H9 (cell line): Measurements from ENCODE around the gene PROKR2. TPM values are rescaled to one million over a fixed set of nuclear protein-coding genes. Genes with fewer than 3 reads are reported as not detected.

ENCODE experiments used
- DNase-seq: peaks from one replicate; pipeline ENCODE4 v3.0.0-alpha.2; 2017
- H2AFZ ChIP-seq: one replicate; pipeline ENCODE4 v1.6.1; 2013; ENCODE audit warnings: mild to moderate bottlenecking, low read length, control low read depth, moderate library complexity
- H2AK5ac ChIP-seq: 2 replicates; pipeline ENCODE4 v1.6.1; 2013; ENCODE audit warnings: low read length, control low read depth, mixed read lengths; ENCODE audit not compliant: insufficient read length
- H2BK120ac ChIP-seq: one replicate; pipeline ENCODE4 v1.6.1; 2013; ENCODE audit warnings: low read depth, mild to moderate bottlenecking, low read length, control low read depth, inconsistent platforms; ENCODE audit not compliant: poor library complexity, severe bottlenecking
- H2BK12ac ChIP-seq: 2 replicates; pipeline ENCODE4 v1.6.1; 2013; ENCODE audit warnings: low read length, control low read depth, mixed read lengths, low read depth; ENCODE audit not compliant: insufficient read length
- H2BK15ac ChIP-seq: 2 replicates; pipeline ENCODE4 v1.6.1; 2013; ENCODE audit warnings: low read depth, low read length, control low read depth
- H2BK20ac ChIP-seq: one replicate; pipeline ENCODE4 v1.6.1; 2013; ENCODE audit warnings: low read depth, mild to moderate bottlenecking, low read length, control low read depth, inconsistent platforms; ENCODE audit not compliant: poor library complexity, severe bottlenecking
- H2BK5ac ChIP-seq: 2 replicates; pipeline ENCODE4 v1.6.1; 2013; ENCODE audit warnings: low read length, control low read depth, mixed read lengths; ENCODE audit not compliant: insufficient read length
- H3K14ac ChIP-seq: 2 replicates; pipeline ENCODE4 v1.6.1; 2013; ENCODE audit warnings: low read length, control low read depth; ENCODE audit not compliant: insufficient read depth
- H3K18ac ChIP-seq: 2 replicates; pipeline ENCODE4 v1.6.1; 2013; ENCODE audit warnings: low read depth, mild to moderate bottlenecking, mixed read lengths, low read length, control low read depth; ENCODE audit not compliant: insufficient read length
- H3K23ac ChIP-seq: 2 replicates; pipeline ENCODE4 v1.6.1; 2013; ENCODE audit warnings: low read length, control low read depth, mixed read lengths, low read depth; ENCODE audit not compliant: insufficient read length
- H3K23me2 ChIP-seq: 2 replicates; pipeline ENCODE4 v1.6.1; 2013; ENCODE audit warnings: low read depth, mild to moderate bottlenecking, mixed read lengths, low read length, control low read depth; ENCODE audit not compliant: insufficient read length, poor library complexity, severe bottlenecking
- H3K27ac ChIP-seq: 2 replicates; pipeline ENCODE4 v1.5.1; 2013; ENCODE audit warnings: low read length, control low read depth, mixed read lengths, low read depth; ENCODE audit not compliant: insufficient read length
- H3K27me3 ChIP-seq: 2 replicates; pipeline ENCODE4 v1.6.1; 2013; ENCODE audit warnings: low read length, control low read depth, inconsistent platforms; ENCODE audit not compliant: insufficient read depth
- H3K4ac ChIP-seq: 2 replicates; pipeline ENCODE4 v1.6.1; 2013; ENCODE audit warnings: low read depth, mild to moderate bottlenecking, control low read depth, inconsistent platforms, low read length, moderate library complexity
- H3K4me1 ChIP-seq: 2 replicates; pipeline ENCODE4 v1.6.1; 2013; ENCODE audit warnings: low read length, control low read depth, inconsistent platforms; ENCODE audit not compliant: insufficient read depth
- H3K4me2 ChIP-seq: 2 replicates; pipeline ENCODE4 v1.6.1; 2013; ENCODE audit warnings: low read length, control low read depth, mixed read lengths; ENCODE audit not compliant: insufficient read length, insufficient read depth
- H3K56ac ChIP-seq: 2 replicates; pipeline ENCODE4 v1.6.1; 2013; ENCODE audit warnings: low read depth, mild to moderate bottlenecking, mixed read lengths, low read length, control low read depth; ENCODE audit not compliant: insufficient read length
- H3K79me1 ChIP-seq: 2 replicates; pipeline ENCODE4 v1.6.1; 2013; ENCODE audit warnings: low read depth, mild to moderate bottlenecking, moderate library complexity, low read length, control low read depth, inconsistent platforms; ENCODE audit not compliant: insufficient read depth, poor library complexity, severe bottlenecking
- H3K79me2 ChIP-seq: 2 replicates; pipeline ENCODE4 v1.6.1; 2013; ENCODE audit warnings: low read length, control low read depth, inconsistent platforms; ENCODE audit not compliant: insufficient read depth
- H3K9ac ChIP-seq: 2 replicates; pipeline ENCODE4 v1.6.1; 2013; ENCODE audit warnings: low read length, control low read depth, mixed read lengths; ENCODE audit not compliant: insufficient read length; ENCODE audit errors: extremely low read depth
- H3K9me3 ChIP-seq: one replicate; pipeline ENCODE4 v1.6.1; 2013; ENCODE audit warnings: low read depth, low read length, inconsistent platforms; ENCODE audit not compliant: control insufficient read depth
- H3T11ph ChIP-seq: one replicate; pipeline ENCODE4 v1.6.1; 2013; ENCODE audit warnings: mild to moderate bottlenecking, low read length, control low read depth, inconsistent platforms
- H4K20me1 ChIP-seq: one replicate; pipeline ENCODE4 v1.6.1; 2013; ENCODE audit not compliant: control insufficient read depth, insufficient read length, insufficient read depth
- H4K5ac ChIP-seq: 2 replicates; pipeline ENCODE4 v1.6.1; 2013; ENCODE audit warnings: low read depth, mild to moderate bottlenecking, mixed read lengths, low read length, control low read depth; ENCODE audit not compliant: insufficient read length
- H4K8ac ChIP-seq: replicated peaks from 2 replicates; pipeline ENCODE4 v1.6.1; 2013; ENCODE audit warnings: low read length, control low read depth, mixed read lengths, low read depth; ENCODE audit not compliant: insufficient read length
- H4K91ac ChIP-seq: 2 replicates; pipeline ENCODE4 v1.6.1; 2013; ENCODE audit warnings: low read depth, mild to moderate bottlenecking, moderate library complexity, mixed read lengths, low read length, control low read depth; ENCODE audit not compliant: insufficient read length
- H3K27ac Mint-ChIP-seq, 3 experiments: 2 replicates in 2 of 3; 3 replicates in 1 of 3; pipeline ENCODE4 v1.8.0; 2020 to 2021; ENCODE audit warnings: mixed read lengths in 3 of 3, mild to moderate bottlenecking in 1 of 3, moderate library complexity in 1 of 3
- H3K27me3 Mint-ChIP-seq: 2 replicates; pipeline ENCODE4 v1.8.0; 2021; ENCODE audit warnings: low read depth, mild to moderate bottlenecking, moderate library complexity, mixed read lengths
- H3K36me3 Mint-ChIP-seq, 3 experiments: 2 replicates in 2 of 3; 3 replicates in 1 of 3; pipeline ENCODE4 v1.8.0; 2020 to 2021; ENCODE audit warnings: low read depth in 3 of 3, mixed read lengths in 3 of 3; ENCODE audit not compliant: insufficient read depth in 1 of 3
- H3K4me1 Mint-ChIP-seq, 2 experiments: 2 replicates each; pipeline ENCODE4 v1.8.0; 2020; ENCODE audit warnings: mixed read lengths in 2 of 2
- H3K4me3 Mint-ChIP-seq, 2 experiments: 2 replicates in 1 of 2; 3 replicates in 1 of 2; pipeline ENCODE4 v1.8.0; 2020 to 2021; ENCODE audit warnings: mild to moderate bottlenecking in 2 of 2, mixed read lengths in 2 of 2, moderate library complexity in 1 of 2
- H3K9me3 Mint-ChIP-seq, 2 experiments: 2 replicates in 1 of 2; 3 replicates in 1 of 2; pipeline ENCODE4 v1.8.0; 2020; ENCODE audit warnings: mild to moderate bottlenecking in 2 of 2, mixed read lengths in 2 of 2, moderate library complexity in 1 of 2
- CTCF ChIP-seq: fragments of 200-600 bp; sonication (generic); conservative IDR thresholded peaks from 3 replicates; pipeline ENCODE4 v1.8.0; 2021; ENCODE audit warnings: antibody characterized with exemption, mild to moderate bottlenecking
- WGBS: extraction: QIAGEN DNeasy Blood & Tissue Kit; methylation state at CpG from one replicate; pipeline ENCODE4 v1.1.7; 2013; ENCODE audit warnings: missing lambda C conversion rate, low lambda C conversion rate, mixed read lengths; ENCODE audit not compliant: insufficient read length; ENCODE audit errors: extremely low coverage; 5-methylcytosine and 5-hydroxymethylcytosine counted together
- total RNA-seq: library from RNA; stranded (reverse); gene quantifications from 2 replicates; pipeline ENCODE4 v1.2.1, GENCODE V29; 2021

Gene PROKR2
- total RNA-seq, 1 experiment from 2014 or later = 0.46 TPM

- H3K27ac Mint-ChIP-seq = no peak overlapping the region
- 0 out of 2 replicates have a peak, but pooled peaks cover 3% of the 10 kb centered on the region for H3K27me3 ChIP-seq
- no peak overlapping the region for H3K56ac ChIP-seq
- no peak overlapping the region for H2AK5ac ChIP-seq
- H4K5ac ChIP-seq = no peak overlapping the region
- H2BK12ac ChIP-seq = no peak overlapping the region
- no peaks in the 10 kb centered on the region for H3K79me2 ChIP-seq
- no peak overlapping the region for H2AFZ ChIP-seq
- no peaks in the 10 kb centered on the region for H3K9me3 ChIP-seq
- no peak overlapping the region for H2BK5ac ChIP-seq
- H3K9ac ChIP-seq = no peak overlapping the region
- H3K27me3 Mint-ChIP-seq = no peaks in the 10 kb centered on the region; the same call in 1 of the 2 replicates
- no peak overlapping the region for H2BK15ac ChIP-seq
- no peak overlapping the region for H3K23ac ChIP-seq
- H3K4me3 Mint-ChIP-seq = no peak overlapping the region
- no CpG with 5 or more reads among the region's 4 CpGs for WGBS
- no peak overlapping the region for H3T11ph ChIP-seq
- no peak overlapping the region for H3K18ac ChIP-seq
- no peak overlapping the region for H2BK120ac ChIP-seq
- no peak overlapping the region for H3K4ac ChIP-seq
- no peak overlapping the region for H4K8ac ChIP-seq
- H3K36me3 Mint-ChIP-seq = no peaks in the 10 kb centered on the region
- H3K4me1 Mint-ChIP-seq = no peaks in the 10 kb centered on the region
- no peaks in the 10 kb centered on the region for H3K4me1 ChIP-seq
- TF ChIP-seq CTCF = no peak
- H4K91ac ChIP-seq = no peak overlapping the region
- DNase-seq = no peak
- H3K27ac ChIP-seq = no peak overlapping the region
- H3K23me2 ChIP-seq = no peaks in the 10 kb centered on the region
- no peak overlapping the region for H3K4me2 ChIP-seq
- no peak overlapping the region for H2BK20ac ChIP-seq
- no peaks in the 10 kb centered on the region for H4K20me1 ChIP-seq
- no peak overlapping the region for H3K14ac ChIP-seq
- H3K9me3 Mint-ChIP-seq = peaks cover 0 to 1% of the 10 kb centered on the region in 2 experiments; a peak in 1 of 5 replicates
- H3K79me1 ChIP-seq = no peaks in the 10 kb centered on the region
Observed at GRCh38 chr20:5349448-5349847, 32.7 kb upstream of the PROKR2 start.
